ENCODE measurements around the gene TRAF3IP1.
"Not testable (repeated sequence)": the region's sequence is repeated elsewhere in the genome, so short reads cannot be mapped to it uniquely, and the experiment has no call there.

The TRAF3IP1 gene

GRCh38 chr2:238314576-238314975 lies 5.7 kb upstream of the TRAF3IP1 start:
- H3K4me3 ChIP-seq (ENCODE audit: low read depth, low read length), result no peak overlapping the region
- no peak for TF ChIP-seq POLR2A (IDR thresholded peaks at IDR 0.05; ENCODE audit: extremely low read depth, insufficient read length)
- no peak for TF ChIP-seq MYC (IDR thresholded peaks at IDR 0.05; ENCODE audit: low read depth, low read length)
- TF ChIP-seq, protein P1, sequence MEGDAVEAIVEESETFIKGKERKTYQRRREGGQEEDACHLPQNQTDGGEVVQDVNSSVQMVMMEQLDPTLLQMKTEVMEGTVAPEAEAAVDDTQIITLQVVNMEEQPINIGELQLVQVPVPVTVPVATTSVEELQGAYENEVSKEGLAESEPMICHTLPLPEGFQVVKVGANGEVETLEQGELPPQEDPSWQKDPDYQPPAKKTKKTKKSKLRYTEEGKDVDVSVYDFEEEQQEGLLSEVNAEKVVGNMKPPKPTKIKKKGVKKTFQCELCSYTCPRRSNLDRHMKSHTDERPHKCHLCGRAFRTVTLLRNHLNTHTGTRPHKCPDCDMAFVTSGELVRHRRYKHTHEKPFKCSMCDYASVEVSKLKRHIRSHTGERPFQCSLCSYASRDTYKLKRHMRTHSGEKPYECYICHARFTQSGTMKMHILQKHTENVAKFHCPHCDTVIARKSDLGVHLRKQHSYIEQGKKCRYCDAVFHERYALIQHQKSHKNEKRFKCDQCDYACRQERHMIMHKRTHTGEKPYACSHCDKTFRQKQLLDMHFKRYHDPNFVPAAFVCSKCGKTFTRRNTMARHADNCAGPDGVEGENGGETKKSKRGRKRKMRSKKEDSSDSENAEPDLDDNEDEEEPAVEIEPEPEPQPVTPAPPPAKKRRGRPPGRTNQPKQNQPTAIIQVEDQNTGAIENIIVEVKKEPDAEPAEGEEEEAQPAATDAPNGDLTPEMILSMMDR (IDR thresholded peaks at IDR 0.05; ENCODE audit: low read depth, low read length), result no peak

GRCh38 chr2:238315031-238315595 lies 5.2 kb upstream of the TRAF3IP1 start:
- TF ChIP-seq MAX (IDR thresholded peaks at IDR 0.05; ENCODE audit: low read depth, low read length) (no peak), POLR2A (IDR thresholded peaks at IDR 0.05; ENCODE audit: extremely low read depth, insufficient read length) (no peak), MYC (IDR thresholded peaks at IDR 0.05; ENCODE audit: low read depth, low read length) (no peak)
- TF ChIP-seq, protein P1 (IDR thresholded peaks at IDR 0.05; ENCODE audit: low read depth, low read length), result no peak
- H3K4me3 ChIP-seq (ENCODE audit: low read depth, low read length), result no peak overlapping the region
- DNase-seq (ENCODE audit: low read depth), result no peak

More at GRCh38 chr2:238314576-238314975, 5.7 kb upstream of the TRAF3IP1 start:
- DNase-seq (ENCODE audit: low read depth), result no peak

- DNase-seq (ENCODE audit: low read depth), result peak; percentile 34
- peak overlapping the region; percentile 57 for H3K4me3 ChIP-seq (ENCODE audit: low read depth, low read length)
- TF ChIP-seq MAX (IDR thresholded peaks at IDR 0.05; ENCODE audit: low read depth, low read length) (no peak), MYC (IDR thresholded peaks at IDR 0.05; ENCODE audit: low read depth, low read length) (no peak), POLR2A (IDR thresholded peaks at IDR 0.05; ENCODE audit: extremely low read depth, insufficient read length) (no peak)
- TF ChIP-seq, protein P1 (IDR thresholded peaks at IDR 0.05; ENCODE audit: low read depth, low read length), result no peak
Measured at GRCh38 chr2:238320648-238321281, 447 bp downstream of the TRAF3IP1 start.

DNA sequence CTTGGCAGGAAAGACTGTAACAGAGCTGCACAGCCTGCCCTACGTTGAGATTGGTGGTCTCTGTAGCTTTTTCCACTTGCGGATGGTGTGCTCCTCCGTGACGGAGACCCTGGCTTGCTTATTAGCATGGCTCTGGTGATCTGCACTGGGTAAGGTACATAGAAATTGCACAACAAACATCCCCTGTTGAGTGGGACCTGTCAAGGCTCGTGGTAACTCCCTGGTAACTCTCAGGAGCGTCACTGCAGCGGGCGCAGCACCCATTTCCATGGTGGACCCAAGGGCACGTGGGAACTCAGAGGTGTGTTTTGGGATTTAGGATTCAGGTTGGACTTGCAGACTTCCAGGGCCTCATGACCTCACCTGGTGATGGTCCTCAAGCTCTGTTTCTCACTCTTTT lies 1.1 kb downstream of the TRAF3IP1 start:
- H3K4me3 ChIP-seq (ENCODE audit: low read depth, low read length), result peak overlapping the region; percentile 57
- no peak for TF ChIP-seq POLR2A (IDR thresholded peaks at IDR 0.05; ENCODE audit: extremely low read depth, insufficient read length)
- TF ChIP-seq MAX (IDR thresholded peaks at IDR 0.05; ENCODE audit: low read depth, low read length), result no peak
- TF ChIP-seq, protein P1 (IDR thresholded peaks at IDR 0.05; ENCODE audit: low read depth, low read length), result no peak
- no peak for TF ChIP-seq MYC (IDR thresholded peaks at IDR 0.05; ENCODE audit: low read depth, low read length)
- DNase-seq (ENCODE audit: low read depth), result no peak

GRCh38 chr2:238322001-238322411 lies 1.7 kb downstream of the TRAF3IP1 start:
- no peak for DNase-seq (ENCODE audit: low read depth)
- TF ChIP-seq POLR2A (IDR thresholded peaks at IDR 0.05; ENCODE audit: extremely low read depth, insufficient read length), result no peak
- no peak for TF ChIP-seq MYC (IDR thresholded peaks at IDR 0.05; ENCODE audit: low read depth, low read length)
- TF ChIP-seq MAX (IDR thresholded peaks at IDR 0.05; ENCODE audit: low read depth, low read length), result no peak
- TF ChIP-seq, protein P1 (IDR thresholded peaks at IDR 0.05; ENCODE audit: low read depth, low read length), result no peak
- no peak overlapping the region for H3K4me3 ChIP-seq (ENCODE audit: low read depth, low read length)

GRCh38 chr2:238324248-238324647 lies 3.9 kb downstream of the TRAF3IP1 start:
- not testable (repeated sequence) for H3K4me3 ChIP-seq (ENCODE audit: low read depth, low read length); DNase-seq (ENCODE audit: low read depth)

Data from NB4 (cell line).